ENCODE results near the gene EPB41L4B.

- TF ChIP-seq, protein P1, sequence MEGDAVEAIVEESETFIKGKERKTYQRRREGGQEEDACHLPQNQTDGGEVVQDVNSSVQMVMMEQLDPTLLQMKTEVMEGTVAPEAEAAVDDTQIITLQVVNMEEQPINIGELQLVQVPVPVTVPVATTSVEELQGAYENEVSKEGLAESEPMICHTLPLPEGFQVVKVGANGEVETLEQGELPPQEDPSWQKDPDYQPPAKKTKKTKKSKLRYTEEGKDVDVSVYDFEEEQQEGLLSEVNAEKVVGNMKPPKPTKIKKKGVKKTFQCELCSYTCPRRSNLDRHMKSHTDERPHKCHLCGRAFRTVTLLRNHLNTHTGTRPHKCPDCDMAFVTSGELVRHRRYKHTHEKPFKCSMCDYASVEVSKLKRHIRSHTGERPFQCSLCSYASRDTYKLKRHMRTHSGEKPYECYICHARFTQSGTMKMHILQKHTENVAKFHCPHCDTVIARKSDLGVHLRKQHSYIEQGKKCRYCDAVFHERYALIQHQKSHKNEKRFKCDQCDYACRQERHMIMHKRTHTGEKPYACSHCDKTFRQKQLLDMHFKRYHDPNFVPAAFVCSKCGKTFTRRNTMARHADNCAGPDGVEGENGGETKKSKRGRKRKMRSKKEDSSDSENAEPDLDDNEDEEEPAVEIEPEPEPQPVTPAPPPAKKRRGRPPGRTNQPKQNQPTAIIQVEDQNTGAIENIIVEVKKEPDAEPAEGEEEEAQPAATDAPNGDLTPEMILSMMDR (IDR thresholded peaks at IDR 0.05) = no peak
- no peak for TF ChIP-seq POLR2A (IDR thresholded peaks at IDR 0.05; ENCODE audit: low read depth)
These were observed 179.5 kb downstream of the EPB41L4B start for GRCh38 chr9:109141375-109141774.

All from esophagus muscularis mucosa (tissue), 3 donors.